Kidney (tissue), 14 donors: Measurements from ENCODE around the gene ABCB8. TPM values are rescaled to one million over a fixed set of nuclear protein-coding genes. Genes with fewer than 3 reads are reported as not detected.
A peak's percentile ranks its signal among the peaks of the same experiment; 100 is the strongest.

Experiments
- DNase-seq, 5 donors: peaks; one replicate each; pipeline ENCODE4 v3.0.0-alpha.2; 2013 to 2020
- FAIRE-seq: peaks from 2 replicates; lab custom pipeline; 2012; peaks lifted over from hg19 to GRCh38; lab: Jason Lieb, UNC
- H3K27ac ChIP-seq, 2 donors: one replicate each; pipeline ENCODE4 v1.7.0; 2013; ENCODE audit warnings: low read depth in 2 of 2, low read length in 2 of 2, inconsistent platforms in 1 of 2
- H3K27me3 ChIP-seq: one replicate; pipeline ENCODE4 v1.7.1; 2013; ENCODE audit warnings: low read length, inconsistent platforms; ENCODE audit not compliant: control insufficient read depth, insufficient read depth
- H3K36me3 ChIP-seq, 3 donors: one replicate each; pipeline versions ENCODE4 v1.7.0 to v1.7.1; 2013; ENCODE audit warnings: low read length in 3 of 3, control low read depth in 1 of 3, inconsistent platforms in 1 of 3; ENCODE audit not compliant: insufficient read depth in 3 of 3, control insufficient read depth in 2 of 3
- H3K4me1 ChIP-seq, 3 donors: one replicate each; pipeline versions ENCODE4 v1.7.0 to v1.7.1; 2013; ENCODE audit warnings: low read length in 3 of 3, inconsistent platforms in 1 of 3, low read depth in 1 of 3; ENCODE audit not compliant: control insufficient read depth in 2 of 3, insufficient read depth in 2 of 3
- H3K4me3 ChIP-seq, 3 donors: one replicate each; pipeline versions ENCODE4 v1.7.0 to v1.8.1; 2013; ENCODE audit warnings: low read length in 3 of 3, control low read depth in 1 of 3, inconsistent platforms in 1 of 3
- H3K9ac ChIP-seq, 3 donors: one replicate each; pipeline versions ENCODE4 v1.7.0 to v1.7.1; 2013; ENCODE audit warnings: low read length in 3 of 3, control low read depth in 1 of 3, inconsistent platforms in 1 of 3
- H3K9me3 ChIP-seq, 3 donors: one replicate each; pipeline versions ENCODE4 v1.7.0 to v1.7.1; 2013; ENCODE audit warnings: low read length in 3 of 3, control low read depth in 1 of 3, inconsistent platforms in 1 of 3; ENCODE audit not compliant: control insufficient read depth in 2 of 3, insufficient read depth in 1 of 3
- intact Hi-C: fragments of 100-400 bp; cut with DNase I; formaldehyde crosslinking; loops from one replicate; pipeline ENCODE4 v1.11.1; 2022
- polyA plus RNA-seq: library from polyadenylated mRNA; stranded (reverse); fragments of 350-450 nt; fragmentation: Illumina TruSeq; extraction: RNeasy Lipid Tissue Mini Kit (QIAGEN cat#74804); gene quantifications from one replicate; pipeline ENCODE4 v1.2.3, GENCODE V29; 2014; ENCODE audit warnings: low read depth, low replicate concordance; ENCODE audit not compliant: insufficient read depth
- total RNA-seq: library from RNA; stranded (reverse); fragmentation: NEBNext Ultra II Directional; extraction: Animal tissue kit (Norgen Biotek cat#: 25700); gene quantifications from one replicate; pipeline ENCODE4 v1.2.1, GENCODE V29; 2021
- TF ChIP-seq, protein P1 (sequence below): IDR thresholded peaks from 3 replicates; pipeline ENCODE4 v1.5.1; 2012; ENCODE audit warnings: mild to moderate bottlenecking, moderate library complexity, borderline replicate concordance; ENCODE audit not compliant: insufficient read depth; ENCODE audit errors: extremely low read depth
- donor health status: control.
- donor health status: control.
- donor health status: control.
- donor health status: control.
- donor health status: control.
- donor health status: DM: yes; HTN: yes; CAD: no.
- donor health status: Normal renal cell carcinoma (clear cell type).

ABCB8 gene
- total and polyA plus RNA-seq, 2 donors from 2014 or later, result 34.3 to 36.0 TPM

DNA sequence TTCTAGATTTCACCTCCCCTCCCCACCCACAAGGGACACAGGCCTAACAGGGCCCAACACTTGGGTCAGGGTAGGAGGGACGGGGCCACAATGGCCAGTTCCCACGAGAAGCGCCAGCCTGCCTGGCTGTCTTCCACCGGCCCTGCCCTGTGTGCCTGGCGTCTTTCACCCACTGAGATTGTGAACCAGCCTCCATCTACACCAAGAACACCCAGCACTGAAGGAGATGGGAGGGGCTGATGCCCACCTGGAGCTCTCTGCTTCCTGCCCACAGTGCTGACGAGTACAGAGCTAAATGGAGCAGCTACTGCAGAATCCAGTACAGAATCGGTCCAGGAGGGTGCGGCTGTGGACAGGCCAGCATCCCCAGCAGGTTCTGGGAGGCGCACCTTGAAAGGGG, 17.7 kb downstream of the ABCB8 start:
- TF ChIP-seq, protein P1, sequence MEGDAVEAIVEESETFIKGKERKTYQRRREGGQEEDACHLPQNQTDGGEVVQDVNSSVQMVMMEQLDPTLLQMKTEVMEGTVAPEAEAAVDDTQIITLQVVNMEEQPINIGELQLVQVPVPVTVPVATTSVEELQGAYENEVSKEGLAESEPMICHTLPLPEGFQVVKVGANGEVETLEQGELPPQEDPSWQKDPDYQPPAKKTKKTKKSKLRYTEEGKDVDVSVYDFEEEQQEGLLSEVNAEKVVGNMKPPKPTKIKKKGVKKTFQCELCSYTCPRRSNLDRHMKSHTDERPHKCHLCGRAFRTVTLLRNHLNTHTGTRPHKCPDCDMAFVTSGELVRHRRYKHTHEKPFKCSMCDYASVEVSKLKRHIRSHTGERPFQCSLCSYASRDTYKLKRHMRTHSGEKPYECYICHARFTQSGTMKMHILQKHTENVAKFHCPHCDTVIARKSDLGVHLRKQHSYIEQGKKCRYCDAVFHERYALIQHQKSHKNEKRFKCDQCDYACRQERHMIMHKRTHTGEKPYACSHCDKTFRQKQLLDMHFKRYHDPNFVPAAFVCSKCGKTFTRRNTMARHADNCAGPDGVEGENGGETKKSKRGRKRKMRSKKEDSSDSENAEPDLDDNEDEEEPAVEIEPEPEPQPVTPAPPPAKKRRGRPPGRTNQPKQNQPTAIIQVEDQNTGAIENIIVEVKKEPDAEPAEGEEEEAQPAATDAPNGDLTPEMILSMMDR, result no peak

DNA sequence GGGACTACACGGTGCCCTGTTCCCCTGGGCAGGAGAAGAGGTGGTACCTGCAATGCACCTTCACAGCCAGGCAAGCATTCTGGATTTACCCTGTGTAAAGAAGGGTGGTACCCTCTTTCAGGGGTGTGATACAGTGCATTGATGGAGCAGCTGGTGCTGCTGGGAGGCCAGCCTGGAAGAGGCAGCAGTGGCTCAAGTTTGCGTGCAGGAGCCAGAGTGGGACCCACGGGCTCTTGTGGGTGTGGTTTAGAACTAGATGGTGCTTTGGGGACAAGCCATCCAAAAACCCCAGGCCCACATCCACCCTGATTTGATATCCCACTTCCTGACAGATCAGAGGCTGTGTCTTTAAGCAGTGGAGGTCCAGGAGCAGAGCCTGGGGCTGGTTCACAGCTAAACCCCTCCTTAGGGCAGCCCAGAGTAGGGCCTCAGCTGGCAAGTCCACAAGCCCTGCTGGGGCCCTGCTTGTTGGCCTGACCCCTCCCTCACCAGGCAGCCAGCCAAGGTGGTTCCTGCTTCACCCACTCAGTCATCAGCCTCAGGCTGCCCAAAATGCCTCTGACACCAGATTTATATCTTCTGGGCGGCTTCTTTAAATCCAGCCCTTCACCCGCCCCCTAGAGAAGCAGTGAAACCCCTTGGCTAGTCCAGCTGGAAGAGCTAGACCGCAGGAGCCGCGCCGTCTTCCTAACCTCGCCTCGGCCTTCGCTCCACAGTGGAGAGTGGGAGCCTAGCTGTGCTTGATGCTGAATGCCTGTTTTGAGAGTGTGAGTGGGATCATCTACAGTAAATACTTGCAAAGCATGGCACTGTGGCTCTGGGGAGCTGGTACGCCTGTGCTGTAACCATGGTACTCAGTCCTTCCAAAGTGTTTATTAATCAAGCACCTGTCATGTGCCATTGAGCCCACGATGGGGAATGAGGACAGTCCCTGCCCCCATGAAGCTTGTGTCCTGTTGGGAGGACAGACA, 18.6 kb downstream of the ABCB8 start:
- Histone ChIP-seq H3K36me3 (peaks cover 0 to 3% (median 0%) of the 10 kb centered on the region in 3 donors), H3K9ac (no peak overlapping the region), H3K27ac (no peak overlapping the region), H3K4me3 (no peak overlapping the region), H3K4me1 (no peaks in the 10 kb centered on the region), H3K27me3 (no peaks in the 10 kb centered on the region), H3K9me3 (no peaks in the 10 kb centered on the region)
- TF ChIP-seq, protein P1, result no peak
- FAIRE-seq, result no peak
- intact Hi-C loops, result no loop called here
- DNase-seq, result peak in 1 of 5 donors; percentile 53

More for the DNA sequence above, 17.7 kb downstream of the ABCB8 start:
- Histone ChIP-seq H3K9me3 (no peaks in the 10 kb centered on the region), H3K4me3 (no peak overlapping the region), H3K9ac (no peak overlapping the region), H3K27me3 (no peaks in the 10 kb centered on the region), H3K27ac (no peak overlapping the region), H3K4me1 (no peaks in the 10 kb centered on the region), H3K36me3 (peaks cover 0 to 3% (median 0%) of the 10 kb centered on the region in 3 donors)
- intact Hi-C loops, result no loop called here
- DNase-seq (peak in 1 of 5 donors; percentile 37), FAIRE-seq (no peak)

DNA sequence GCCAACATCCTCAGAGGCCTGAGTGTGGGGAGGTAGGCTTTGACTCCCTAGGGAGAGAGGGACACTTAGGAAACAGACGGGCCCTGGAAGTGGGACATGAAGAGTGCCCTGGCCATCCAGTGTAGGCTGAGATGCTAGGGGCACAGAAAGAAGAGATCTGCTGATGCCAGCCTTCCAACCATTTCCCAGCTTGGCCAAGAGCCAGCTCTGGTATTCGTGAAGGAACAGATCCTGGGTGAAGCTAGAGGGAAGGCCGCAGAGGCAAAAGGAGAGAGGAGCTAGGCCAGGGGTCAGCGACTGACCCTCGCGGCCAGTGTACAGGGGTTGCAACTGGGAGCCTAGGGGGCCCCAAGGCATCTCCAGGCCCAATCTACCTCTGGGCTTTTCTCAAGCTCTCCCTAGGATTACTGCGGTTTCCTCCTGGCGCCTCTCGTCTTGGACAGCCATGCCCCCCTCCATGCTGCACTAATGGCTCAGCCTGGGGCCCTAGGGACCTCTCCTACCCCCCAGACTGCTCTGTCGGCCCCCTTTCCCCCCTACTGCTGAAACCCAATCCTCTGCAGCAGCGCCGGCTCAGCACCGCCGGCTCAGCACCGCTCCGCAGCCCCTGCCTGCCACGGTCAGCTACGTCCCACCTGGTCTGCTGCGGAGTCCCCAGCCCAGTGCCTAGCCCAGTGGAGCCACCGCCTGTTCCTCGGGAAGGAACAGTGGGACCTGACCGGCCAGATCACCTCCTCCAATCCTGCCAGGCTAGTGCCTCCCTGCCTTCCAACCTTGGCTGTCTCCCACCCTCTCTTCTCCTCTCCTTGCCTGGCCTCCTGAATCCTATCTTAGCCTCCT, 19.9 kb downstream of the ABCB8 start, which contains the start of gene ASIC3:
Gene ASIC3 (plus strand): TSS at position 556 of the 840 bp plus-strand sequence. CDS start 355 bp downstream, outside the sequence.
- intact Hi-C loops, result no loop called here
- Histone ChIP-seq H3K9ac (no peak within 1 kb of the TSS), H3K36me3 (peaks cover 0 to 3% (median 0%) of the 10 kb centered on the region in 3 donors), H3K9me3 (no peaks in the 10 kb centered on the region), H3K4me1 (no peaks in the 10 kb centered on the region), H3K27me3 (no peaks in the 10 kb centered on the region), H3K27ac (no peak within 1 kb of the TSS), H3K4me3 (no peak within 1 kb of the TSS)
- DNase-seq (peak in 3 of 5 donors; percentile 30 to 50 (median 46)), FAIRE-seq (no peak)
- TF ChIP-seq, protein P1, result no peak
